Activated T-cell treated with anti-CD3 and anti-CD28 coated beads for 48 hours (primary cell): ENCODE results near the gene QPCTL.
A peak's percentile ranks its signal among the peaks of the same experiment; 100 is the strongest.
"Not testable (repeated sequence)": the region's sequence is repeated elsewhere in the genome, so short reads cannot be mapped to it uniquely, and the experiment has no call there.

Experiments
- DNase-seq: peaks from one replicate; pipeline ENCODE4 v3.0.0-alpha.2; 2020; ENCODE audit warnings: low read depth

The QPCTL gene

GRCh38 chr19:45676851-45677263, 15.6 kb upstream of the QPCTL start:
- DNase-seq = peak; percentile 40

- peak; percentile 85 for DNase-seq
Observed at GRCh38 chr19:45677351-45678230, 14.9 kb upstream of the QPCTL start.

DNA sequence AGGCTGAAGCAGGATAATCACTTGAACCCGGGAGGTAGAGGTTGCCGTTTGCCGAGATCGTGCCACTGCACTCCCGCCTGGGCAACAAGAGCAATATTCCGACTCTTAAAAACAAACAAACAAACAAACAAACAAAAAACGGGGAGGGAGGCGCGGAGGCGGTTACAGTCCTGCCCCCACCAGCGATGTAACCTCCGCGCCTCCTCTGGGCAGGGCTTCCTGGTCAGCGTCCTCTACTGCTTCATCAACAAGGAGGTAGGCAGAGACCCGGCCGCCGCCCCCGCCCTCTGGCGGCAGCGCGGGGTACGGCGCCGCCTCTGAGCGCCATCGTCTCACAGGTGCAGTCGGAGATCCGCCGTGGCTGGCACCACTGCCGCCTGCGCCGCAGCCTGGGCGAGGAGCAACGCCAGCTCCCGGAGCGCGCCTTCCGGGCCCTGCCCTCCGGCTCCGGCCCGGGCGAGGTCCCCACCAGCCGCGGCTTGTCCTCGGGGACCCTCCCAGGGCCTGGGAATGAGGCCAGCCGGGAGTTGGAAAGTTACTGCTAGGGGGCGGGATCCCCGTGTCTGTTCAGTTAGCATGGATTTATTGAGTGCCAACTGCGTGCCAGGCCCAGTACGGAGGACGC, 11.0 kb upstream of the QPCTL start:
- DNase-seq = peak; percentile 89

GRCh38 chr19:45682117-45682516, 10.3 kb upstream of the QPCTL start:
- no peak for DNase-seq

- DNase-seq = no peak
Observed at GRCh38 chr19:45682908-45683307, 9.6 kb upstream of the QPCTL start.

DNA sequence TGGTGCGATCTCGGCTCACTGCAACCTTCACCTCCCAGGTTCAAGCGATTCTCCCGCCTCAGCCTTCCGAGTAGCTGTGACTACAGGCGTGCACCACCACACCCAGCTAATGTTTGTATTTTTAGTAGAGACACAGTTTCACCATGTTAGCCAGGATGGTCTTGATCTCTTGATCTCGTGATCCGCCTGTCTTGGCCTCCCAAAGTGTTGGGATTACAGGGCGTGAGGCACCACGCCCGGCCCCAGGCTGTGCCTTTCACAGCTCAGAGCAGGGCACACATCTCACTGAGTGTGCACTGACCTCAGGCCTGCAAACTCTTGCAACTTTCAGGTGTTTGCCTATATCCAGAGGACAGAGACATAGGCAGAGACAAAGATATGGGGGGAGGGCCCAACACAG, 7.4 kb upstream of the QPCTL start:
- not testable (repeated sequence) for DNase-seq

DNA sequence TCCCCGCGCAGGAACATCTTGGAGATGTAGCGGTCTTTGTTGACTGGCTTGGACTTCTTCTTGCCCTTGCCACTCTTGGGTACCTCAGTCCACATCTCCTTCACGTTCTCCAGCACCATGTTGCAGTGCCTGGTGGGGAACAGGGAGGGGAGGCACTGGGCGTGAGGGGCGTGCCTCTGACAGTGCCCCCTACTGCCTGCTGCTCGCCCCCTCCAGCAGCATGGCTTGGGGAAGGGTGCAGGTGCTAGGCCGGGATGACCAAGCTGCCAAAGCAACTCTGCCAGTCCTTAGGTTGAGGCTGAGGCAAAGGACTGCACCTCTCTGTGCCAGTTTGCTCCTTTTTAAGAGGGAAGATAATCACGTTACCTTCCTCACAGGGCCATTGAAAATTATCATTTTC, 4.9 kb upstream of the QPCTL start:
- DNase-seq = no peak

GRCh38 chr19:45691516-45692186, 815 bp upstream of the QPCTL start, which contains the start of gene SNRPD2:
Gene SNRPD2, minus strand, starts transcription at chr19:45691953. Its CDS starts 65 bp downstream, at chr19:45691888.
- peak; percentile 91 for DNase-seq

- peak; percentile 74 for DNase-seq
Observed at GRCh38 chr19:45693106-45693788, 781 bp downstream of the QPCTL start.

DNA sequence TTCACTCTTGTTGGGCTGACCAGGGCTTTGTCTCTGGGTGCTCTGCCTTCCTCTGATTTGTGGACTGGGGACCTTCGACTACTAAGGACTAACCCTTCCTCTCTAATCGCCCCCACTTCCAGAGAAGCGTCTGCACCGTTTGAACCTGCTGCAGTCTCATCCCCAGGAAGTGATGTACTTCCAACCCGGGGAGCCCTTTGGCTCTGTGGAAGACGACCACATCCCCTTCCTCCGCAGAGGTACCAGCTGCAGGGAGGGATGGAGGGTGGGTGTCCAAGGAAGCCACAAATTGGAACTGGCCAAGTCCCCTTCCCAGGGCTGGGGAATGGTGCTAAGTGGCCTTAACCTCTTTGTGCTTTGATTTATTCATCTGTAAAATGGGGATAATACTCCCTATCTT, 9.2 kb downstream of the QPCTL start:
- DNase-seq = no peak

DNA sequence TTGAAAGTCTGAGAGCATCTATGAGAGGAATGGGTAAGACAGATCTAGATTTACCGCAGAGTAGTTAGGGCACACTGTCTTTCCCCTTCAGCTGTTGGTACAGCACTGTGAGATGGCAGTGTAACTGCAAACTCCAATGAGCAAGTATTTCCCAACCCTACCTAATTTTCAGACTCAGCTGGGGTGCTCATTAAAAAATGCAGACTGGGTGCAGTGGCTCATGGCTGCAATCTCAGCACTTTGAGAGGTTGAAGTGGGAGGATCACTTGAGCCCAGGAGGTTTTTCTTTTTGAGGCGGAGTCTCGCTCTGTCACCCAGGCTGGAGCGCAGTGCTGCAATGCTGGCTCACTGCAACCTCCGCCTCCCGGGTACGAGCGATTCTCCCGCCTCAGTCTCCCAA, 12.6 kb downstream of the QPCTL start:
- DNase-seq = no peak

- no peak for DNase-seq
Observed at GRCh38 chr19:45705710-45706415, 13.4 kb downstream of the QPCTL start.

DNA sequence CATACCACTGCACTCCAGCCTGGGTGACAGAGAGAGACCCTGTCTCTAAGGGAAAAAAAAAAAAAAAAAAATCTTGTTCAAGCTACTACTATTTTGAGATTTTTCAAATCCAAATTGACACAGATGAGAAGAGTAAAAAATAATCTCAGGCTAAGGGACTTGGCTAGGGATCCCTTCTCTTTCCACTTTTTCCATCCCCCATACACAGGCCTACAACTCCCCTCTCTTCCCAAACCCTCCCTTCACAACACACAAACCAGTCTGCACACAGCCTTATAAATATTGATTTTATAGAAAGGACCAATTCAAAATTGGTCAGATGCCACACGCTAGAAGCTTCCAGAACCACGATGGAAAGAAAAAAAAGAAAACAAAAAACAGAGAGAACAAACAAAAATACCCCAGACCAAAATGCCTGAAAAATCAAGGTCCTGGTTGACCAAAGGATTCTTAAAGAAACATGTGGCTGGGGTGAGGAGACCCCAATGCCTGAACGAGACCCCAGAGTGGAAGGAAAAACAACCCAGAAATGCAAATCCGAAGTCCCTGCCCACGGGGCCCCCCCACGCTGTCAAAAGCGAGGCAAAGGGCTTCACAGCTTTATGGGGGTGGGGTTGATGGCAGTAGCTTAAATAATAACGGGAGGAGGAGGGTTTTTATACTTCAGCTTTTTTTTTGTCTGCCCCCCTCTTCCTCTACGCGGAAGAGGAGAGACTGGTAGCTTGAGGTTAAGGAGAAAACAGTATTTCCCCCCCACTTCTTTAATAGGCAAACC, 18.1 kb downstream of the QPCTL start:
- DNase-seq = no peak

- DNase-seq = no peak
Observed at GRCh38 chr19:45711851-45712698, 19.6 kb downstream of the QPCTL start.

DNA sequence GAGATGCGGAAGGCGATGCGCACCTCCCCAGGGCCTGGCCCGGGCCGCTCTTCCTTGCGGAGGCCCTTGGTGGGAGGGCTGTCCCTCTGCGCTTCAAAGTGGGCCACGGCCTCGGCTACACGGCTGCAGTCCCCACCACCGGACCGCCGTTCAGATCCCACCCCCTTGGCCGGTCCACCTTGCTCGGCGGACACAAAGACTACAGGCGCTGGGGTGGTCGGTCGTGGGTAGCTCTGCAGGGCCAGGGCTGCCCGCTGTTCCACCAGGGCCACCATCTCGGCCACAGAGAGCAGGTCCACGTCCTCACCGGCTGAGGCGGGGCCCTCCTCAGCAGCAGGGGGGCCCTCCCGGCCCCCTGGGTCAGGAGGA, 20.2 kb downstream of the QPCTL start:
- no peak for DNase-seq

- DNase-seq = no peak
Observed at GRCh38 chr19:45713141-45713540, 20.7 kb downstream of the QPCTL start.

DNA sequence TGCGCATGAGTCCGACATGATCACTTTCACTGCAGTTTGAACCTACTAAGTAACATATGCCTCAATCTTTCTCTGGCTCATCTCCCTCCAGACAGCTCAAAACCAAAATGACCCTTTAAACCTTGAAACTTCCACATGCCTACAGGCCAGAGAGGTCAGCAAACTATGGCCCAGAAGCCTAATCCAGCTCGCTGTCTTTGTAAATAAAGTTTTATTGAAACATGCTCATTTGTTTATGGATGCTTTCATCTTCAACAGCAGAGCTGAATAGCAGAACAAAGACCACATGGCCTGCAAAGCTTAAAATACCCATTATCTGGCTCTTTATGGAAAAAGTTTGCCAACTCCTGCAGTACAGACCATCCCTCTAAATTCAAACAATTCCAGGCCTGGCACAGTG, 22.7 kb downstream of the QPCTL start:
- DNase-seq = no peak

DNA sequence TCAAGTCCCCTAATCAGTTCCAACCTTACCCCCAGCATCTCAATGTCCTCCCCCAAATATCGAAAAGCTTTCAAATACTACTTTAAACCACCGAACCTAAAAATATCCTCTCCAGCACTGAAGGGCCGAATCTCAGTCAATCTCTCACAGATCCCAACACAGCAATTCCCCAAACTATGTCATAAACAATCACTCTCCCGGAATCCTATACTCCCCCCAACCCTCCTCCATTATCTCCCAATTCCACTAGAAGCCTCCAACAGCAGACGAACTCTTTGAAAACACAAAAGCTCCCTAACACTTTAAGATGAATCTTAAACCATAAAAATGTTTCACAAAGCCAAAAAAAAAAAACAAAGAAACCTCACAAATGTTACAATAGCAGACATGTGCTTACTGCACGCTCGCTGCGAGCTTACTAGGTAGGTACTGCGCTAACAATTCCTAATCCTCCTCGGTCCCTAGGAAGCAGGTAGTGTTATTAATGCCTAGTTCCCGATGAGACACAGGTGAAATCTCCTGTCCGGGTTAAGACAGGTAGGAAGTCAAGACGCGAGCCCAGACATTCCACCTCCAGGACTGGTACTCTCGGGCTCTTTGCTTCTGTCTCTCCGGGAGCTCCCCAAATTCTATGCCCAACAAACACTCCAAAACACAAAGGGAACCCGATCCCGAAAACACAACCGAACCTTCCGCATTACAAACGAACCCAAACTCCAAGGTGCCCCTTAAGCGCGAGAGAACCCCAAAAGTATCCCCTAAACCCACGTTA, 24.1 kb downstream of the QPCTL start:
- DNase-seq = no peak
